Brain pericyte (primary cell): Measurements from ENCODE around the gene VIPR2.

Experiments
- DNase-seq: peaks from one replicate; pipeline ENCODE4 v3.0.0-alpha.2; 2012; ENCODE audit warnings: low read depth, low spot score

VIPR2 gene

DNA sequence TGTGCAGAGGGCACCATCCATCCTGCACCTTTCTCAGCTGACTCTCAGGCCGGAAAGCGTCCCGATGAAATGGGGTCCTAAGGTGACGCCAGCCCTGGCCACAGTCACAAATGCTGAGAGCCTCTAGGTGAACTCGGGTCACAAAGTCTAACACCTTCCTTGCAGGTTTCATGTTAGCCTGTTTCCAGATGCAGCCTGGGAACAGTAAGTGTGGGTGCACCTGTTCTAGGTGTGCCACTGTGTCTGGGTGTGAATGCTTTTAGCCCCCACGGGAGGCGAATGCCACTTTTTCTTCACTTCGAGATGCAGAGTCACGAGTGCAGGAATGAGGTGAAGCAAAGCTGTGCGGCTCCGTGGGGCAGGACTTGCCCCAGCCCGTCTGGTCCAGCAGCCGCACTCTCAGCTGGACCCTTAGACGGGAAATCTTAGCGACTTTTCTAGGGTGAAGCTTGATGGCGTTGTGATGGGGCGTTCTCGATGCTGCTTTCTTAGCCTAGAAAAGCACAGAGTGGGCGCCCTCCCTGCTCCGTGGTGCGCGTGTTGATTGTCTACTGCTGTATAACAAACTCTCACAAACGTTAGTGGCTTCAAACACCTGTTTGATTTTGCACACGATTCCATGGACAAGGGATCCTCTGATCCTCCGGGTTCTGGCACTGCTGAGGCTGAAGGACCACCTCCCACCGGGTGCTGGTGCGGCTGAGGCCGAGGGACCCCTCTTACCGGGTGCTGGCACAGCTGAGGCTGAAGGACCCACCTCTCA, 13.6 kb upstream of the VIPR2 start:
- DNase-seq = no peak

DNA sequence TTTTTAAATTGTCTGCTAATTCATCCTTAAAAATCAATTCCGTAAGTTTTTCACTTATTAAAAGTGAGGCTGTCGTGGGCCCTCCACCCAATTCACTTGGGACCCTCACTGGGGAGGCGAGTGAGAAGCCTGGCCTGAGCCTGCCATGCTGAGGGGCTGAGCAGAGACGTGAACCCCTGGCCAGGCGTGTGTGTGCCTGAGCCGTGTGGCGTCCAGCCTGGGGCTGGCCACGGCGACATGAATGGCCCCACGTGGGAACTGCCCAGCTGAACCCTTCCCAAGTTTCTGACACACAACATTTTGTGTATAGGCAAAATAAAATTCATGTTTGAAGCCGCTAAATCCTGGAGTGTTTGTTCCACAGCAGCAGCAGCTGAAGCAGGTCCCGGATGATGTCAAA, 13.0 kb upstream of the VIPR2 start:
- DNase-seq = no peak

- no peak for DNase-seq
These were observed 12.0 kb upstream of the VIPR2 start for GRCh38 chr7:159156436-159157245.

GRCh38 chr7:159155410-159155809, 10.7 kb upstream of the VIPR2 start:
- DNase-seq = no peak

DNA sequence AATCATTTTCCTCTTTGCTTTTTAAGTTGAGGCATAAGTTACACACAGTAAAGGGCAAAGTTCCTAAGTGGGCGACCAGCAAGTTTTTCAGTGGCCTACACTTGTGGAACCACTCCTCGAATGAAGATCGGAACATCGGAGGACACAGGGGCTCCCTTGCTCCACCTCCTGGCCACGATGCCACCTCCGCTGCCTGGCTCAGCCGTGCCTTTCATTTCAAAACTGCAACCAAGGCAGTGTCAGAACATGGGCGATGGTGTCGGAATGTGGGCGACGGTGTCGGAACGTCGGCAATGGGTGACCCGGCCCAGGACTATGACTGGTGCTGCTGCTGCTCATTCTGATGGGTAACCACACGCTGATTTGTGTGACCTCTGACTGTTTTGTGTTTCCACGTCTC, 9.6 kb upstream of the VIPR2 start:
- DNase-seq = no peak

DNA sequence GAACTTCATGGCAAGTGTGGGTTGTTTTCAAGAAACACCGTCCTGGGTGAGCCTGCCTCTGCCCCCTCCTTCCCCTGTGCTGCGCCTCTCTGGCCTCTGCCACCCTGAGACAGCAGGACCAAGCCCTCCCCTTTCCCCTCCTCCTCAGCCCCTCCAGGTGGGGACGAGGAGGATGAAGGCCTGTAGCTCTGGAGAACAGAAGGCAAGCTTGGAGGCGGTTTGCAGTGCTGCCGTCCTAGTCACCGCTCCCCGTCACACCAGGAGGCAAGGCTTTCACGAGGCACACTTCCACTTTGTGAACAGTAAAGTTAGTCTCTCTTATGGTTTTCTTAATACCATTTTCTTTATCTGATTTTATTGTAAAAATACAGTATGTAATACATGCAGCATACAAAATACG, 8.8 kb upstream of the VIPR2 start:
- DNase-seq = no peak

GRCh38 chr7:159152816-159153215, 8.1 kb upstream of the VIPR2 start:
- no peak for DNase-seq

DNA sequence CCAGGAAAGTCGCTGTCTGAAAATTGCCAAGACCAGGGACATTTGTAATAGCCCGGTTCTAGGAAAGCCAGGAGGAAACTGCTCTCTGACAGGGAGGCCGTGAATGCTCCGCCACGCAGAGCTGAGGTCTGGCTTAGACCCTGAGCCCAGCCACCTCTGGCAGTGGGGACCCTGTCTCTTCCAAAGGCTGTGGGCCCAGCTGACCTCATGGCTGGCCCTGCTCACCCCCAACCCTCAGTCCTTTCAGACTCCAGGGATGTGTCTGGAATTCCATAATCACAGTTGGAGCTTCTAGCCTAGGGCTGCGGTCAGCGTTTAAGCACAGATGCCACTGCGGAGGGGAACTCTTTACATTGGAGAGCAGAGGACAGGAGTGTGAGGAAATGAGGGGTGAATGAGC, 6.6 kb upstream of the VIPR2 start:
- no peak for DNase-seq

DNA sequence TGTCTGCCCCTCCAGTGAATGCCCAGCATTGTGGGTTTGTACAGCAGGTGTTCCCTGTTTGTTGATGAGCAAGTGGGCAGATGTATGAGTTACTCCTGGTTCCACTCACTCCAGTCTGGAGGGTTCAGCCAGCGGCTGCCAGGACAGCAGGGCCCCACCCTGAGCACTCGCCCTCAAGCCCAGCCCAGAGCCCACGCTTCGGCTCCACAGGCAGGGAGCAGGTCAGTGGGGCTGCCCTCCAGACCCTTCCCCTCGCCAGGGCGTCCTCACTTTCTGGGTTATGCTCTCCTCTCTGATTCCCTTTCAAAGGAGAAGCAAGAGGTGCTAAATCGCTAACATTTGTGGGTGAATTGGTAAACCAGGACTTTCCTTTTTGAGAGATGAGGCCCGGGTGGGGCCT, 4.8 kb upstream of the VIPR2 start:
- DNase-seq = no peak

DNA sequence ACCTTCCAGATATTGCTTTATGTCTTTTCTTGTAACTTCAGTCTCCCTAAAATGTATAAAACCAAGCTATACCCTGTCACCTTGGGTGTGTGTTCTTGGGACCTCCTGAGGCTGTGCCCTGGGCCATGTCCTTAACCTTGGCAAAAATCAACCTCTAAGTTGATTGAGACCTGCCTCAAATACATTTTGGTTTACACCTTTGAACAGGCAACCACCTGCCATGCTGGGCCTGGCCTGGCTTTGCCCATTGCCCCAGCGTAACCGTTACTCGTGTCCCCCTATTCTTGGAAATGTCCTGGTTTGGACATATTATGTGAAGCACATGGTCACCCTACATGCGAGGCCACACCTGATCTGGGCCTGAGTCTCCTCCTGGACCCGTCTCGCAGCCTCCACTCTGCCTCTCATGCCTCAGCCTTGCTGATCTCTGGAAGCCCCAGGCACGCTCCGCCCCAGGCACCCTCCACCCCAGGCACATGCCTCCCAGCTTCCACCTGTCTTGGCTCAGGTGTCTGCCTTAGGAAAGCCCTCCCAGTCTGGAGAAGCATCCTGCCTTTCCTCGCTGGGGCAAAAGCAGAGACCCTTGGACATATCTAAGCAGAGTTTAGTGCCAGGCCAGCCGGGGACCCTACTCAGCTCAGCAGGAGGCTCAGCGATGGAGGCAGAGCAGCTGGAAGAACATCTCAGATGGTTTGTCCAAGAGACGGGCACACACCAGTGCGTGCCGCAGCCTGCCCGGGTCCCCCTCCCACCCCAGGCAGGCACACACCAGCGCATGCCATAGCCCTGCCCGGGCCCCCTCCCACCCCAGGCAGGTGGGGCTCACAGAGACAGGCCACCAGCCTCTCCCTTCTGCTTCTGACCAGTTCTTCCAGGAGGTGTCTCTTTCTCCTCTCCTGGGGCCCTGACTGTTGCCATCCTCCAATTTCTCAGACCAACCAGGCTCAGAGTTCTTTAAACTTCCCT, 4.0 kb upstream of the VIPR2 start:
- no peak for DNase-seq

DNA sequence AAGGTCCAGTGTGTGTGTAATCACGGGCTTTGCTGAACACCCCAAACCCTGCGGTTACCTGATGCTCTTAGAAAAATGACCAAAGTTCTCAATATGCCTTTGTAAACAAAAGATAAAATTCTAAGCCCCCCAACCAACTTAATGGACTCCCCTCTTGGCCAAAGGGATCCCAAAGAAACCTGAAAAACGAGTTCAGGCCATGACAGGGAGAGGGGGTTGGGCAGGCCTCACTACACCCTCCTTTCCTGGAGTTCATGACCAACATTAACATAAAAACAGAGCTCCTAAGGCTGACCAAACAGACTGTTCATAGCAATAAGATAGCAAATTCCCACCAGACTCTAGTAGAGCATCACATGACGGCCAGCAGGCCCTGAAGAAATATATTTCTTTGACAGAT, 3.0 kb upstream of the VIPR2 start:
- no peak for DNase-seq

GRCh38 chr7:159147246-159147645, 2.6 kb upstream of the VIPR2 start:
- DNase-seq = no peak

DNA sequence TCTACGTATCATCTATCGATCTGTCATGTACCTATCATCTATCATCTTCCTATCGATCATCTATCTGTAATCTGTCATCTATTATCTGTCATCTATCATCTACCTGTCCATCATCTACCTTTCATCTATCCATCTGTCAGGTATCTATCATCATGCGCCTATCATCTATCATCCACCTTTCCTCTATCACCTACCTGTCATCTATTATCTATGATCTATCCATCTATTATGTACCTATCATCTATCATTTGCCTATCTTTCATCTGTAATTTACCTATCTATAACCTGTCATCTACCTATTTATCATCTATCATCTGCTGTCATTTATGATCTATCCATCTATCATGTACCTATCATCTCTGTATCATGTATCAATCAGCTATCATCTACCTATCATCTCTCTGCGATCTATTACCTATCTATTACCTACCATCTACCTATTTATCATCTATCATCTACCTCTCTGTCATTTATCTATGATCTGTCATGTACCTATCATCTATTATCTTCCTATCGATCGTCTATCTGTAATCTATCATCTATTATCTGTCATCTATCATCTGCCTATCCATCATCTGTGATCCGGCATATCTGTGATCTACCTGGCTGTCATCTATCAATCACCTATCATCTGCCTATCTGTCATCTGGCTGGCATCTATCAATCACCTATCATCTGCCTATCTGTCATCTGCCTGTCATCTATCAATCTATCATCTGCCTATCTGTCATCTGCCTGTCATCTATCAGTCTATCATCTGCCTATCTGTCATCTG, 1.6 kb upstream of the VIPR2 start:
- no peak for DNase-seq

DNA sequence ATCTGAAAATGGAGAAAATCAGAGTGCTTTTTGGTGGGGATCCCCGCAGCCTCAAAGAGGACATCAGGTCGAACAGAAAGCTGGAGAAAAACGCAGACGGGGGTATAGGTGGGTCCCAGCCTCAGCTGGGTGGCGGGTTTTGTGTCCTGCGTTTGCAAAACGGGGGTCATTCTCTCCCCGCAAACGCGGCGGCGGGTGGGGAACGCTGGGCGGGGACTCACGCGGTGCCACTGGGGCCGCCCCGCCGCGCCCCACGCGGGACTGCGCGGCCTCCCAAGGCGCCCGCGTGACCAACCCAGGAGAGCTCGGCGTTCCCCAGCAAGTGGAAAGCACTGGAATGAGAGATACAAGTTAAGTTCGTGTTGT, 806 bp upstream of the VIPR2 start:
- DNase-seq = no peak

GRCh38 chr7:159143780-159144757, 598 bp downstream of the VIPR2 start:
- DNase-seq = no peak

- no peak for DNase-seq
These were observed 1.9 kb downstream of the VIPR2 start for GRCh38 chr7:159142730-159143129.

GRCh38 chr7:159142199-159142598, 2.5 kb downstream of the VIPR2 start:
- no peak for DNase-seq

- no peak for DNase-seq
These were observed 3.0 kb downstream of the VIPR2 start for GRCh38 chr7:159141660-159142059.

DNA sequence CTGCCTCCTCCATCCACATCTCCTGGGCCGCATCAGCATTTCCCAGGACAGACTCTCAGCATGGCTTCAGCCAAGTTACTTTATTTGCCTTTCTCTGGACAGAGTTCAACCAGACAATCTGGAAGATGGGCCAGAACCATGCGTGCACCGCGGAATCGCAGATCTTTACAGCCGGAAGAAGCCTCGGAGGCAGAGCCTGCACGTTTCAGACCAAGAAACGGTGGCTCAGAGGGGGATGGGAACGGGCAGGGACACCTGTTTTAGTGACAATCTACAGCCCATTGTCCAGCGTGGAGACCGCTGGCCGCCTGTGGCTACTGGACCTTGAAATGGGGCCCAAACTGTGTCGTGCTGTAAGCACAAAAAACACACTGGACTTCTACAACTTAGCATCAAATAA, 3.5 kb downstream of the VIPR2 start:
- no peak for DNase-seq
